Measurements from ENCODE around the gene PRL. TPM values are rescaled to one million over a fixed set of nuclear protein-coding genes. Genes with fewer than 3 reads are reported as not detected.
A peak's percentile ranks its signal among the peaks of the same experiment; 100 is the strongest.

PRL gene
- total RNA-seq, 1 experiment from 2014 or later: not detected

DNA sequence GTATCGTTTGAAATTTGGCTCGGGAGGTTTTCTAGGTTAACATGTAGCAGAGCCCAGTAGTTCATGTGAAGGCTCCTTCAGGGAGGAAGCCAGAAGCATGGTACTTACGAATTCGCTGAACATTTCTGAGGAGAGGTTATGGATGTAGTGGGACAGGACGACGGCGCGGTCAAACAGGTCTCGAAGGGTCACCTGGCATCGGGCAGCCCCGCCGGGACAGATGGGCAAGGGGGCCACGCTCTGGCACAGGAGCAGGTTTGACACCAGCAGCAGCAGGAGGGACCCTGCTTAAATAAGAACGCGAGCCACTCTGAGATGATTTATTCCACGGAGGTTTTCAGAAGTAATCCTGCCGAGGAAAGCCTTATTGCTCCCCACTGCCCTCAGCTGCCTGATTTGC, 2.5 kb downstream of the PRL start:
- DNase-seq (ENCODE audit: low spot score): no peak

DNA sequence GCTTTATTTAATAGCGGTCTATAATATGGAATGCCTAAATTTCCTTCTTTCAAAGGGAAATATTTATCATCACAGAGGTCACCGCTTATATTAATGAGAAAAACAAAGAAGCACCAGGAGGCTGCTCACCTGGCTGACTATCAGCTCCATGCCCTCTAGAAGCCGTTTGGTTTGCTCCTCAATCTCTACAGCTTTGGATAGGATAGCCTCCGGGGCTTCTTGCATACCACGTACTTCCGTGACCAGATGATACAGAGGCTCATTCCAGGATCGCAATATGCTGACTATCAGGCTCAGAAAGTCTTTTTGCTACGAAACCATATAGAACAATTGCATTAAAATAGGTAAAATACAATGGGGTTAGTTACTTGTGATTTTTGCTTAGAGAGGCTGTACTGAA, 6.8 kb downstream of the PRL start:
- no peak for DNase-seq (ENCODE audit: low spot score)

DNA sequence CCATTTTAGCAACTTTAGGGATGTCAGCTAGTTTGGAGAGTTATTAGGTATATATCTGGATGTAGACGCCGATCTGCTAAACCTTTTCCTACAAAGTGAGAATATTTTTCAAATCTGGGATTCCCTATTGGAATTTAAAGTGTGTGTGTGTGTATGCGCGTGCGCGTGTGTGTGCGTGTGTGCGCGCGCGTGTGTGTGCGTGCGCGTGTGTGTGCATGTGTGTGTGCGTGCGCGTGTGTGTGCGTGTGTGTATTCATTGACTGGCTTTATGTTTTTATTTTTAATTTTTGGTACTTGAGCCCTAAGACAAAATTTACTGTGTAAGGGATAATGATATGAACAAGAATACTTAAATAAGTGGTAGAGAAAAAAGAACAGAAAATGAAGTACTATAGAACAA, 8.1 kb downstream of the PRL start:
- DNase-seq (ENCODE audit: low spot score): no peak

DNA sequence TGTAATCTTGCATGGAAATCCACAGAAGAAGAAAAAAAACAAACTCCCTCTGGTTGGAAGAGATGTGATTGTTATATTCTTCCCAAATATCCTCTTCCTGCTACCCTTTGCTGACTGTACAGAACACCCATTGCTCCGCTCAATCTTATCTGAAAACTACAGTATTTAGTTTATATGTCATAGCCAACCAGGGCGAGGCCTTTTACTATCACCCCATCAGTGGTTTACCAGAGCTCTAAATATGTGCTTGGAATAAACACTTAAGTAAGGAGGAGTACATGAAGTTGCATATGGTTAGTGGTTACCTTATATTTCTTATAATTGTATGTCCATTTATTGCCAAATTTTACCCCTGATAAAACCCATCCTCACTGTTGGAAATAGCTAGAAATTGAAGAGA, 12.2 kb downstream of the PRL start:
- peak; percentile 30 for DNase-seq (ENCODE audit: low spot score)

DNA sequence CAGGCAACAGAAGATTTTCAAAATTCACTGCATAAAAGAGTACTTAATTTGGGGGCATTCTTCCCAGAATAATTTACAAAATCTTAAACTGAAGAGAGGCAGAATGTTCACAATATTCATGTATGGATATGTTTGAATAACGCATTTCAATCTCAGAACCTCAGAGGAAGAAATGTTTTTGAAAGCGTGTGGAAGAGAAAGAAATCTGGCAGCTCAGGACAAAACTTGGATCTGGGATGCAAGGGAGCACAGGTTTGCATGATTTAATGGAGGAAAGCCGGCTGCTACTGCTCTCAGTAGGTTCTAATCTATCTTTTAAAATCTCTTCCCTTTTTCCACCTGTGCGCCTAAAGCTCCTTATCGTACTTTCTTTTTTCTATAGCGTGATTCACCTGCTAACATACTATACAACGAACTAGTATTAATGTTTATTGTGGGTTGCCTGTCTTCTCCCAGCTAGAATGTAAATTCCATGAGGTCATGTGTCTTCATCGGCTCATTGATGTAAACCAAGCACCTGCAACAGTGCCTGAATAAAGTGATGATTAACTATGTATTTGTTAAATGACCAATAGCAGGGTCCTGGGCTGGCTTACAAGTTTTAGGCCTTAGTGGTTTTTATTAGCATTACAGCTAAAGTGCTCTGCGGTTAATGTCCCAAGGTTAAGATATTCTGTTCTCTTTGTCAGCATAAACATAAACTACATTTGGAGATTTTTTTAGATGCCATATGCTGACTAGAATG, 15.3 kb downstream of the PRL start:
- DNase-seq (ENCODE audit: low spot score): no peak

DNA sequence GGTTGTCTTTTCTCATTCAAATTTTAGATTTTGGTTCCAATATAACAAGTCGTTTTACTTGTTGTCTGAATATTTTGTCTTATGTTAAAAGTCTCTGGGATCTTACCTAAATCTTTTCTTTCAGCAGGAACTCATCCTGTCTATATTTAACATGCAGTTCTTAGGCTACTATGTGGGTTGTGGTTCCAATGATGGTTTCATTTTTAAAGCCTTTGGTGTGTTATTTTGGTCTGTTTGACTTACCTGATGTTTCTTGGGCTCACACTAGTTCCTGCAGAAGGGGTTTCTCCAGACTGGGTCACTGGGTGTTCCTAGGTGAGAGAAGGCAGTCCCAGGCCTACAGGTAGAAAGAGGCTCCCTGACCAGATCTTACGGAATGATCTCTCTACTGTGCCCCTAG, 17.4 kb downstream of the PRL start:
- DNase-seq (ENCODE audit: low spot score): no peak

DNA sequence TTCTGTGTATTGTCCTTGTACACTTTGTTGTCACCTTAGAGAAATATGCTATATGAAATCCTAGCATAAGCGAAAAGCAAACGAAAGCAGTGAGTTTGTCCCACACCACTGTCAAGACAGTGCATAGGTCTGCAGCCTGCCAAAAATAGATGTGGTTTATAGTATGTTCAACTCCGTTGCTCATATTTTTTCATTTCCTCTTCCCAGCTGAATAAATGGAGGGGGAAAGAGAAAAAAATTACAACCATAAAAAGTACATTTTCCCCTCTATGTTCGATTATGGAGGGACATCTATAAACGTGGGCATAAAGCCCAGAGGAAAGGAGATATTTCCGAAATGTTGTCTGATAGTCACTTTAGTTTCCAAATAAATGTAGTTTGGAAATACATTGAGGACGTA, 25.8 kb downstream of the PRL start:
- DNase-seq (ENCODE audit: low spot score): no peak

DNA sequence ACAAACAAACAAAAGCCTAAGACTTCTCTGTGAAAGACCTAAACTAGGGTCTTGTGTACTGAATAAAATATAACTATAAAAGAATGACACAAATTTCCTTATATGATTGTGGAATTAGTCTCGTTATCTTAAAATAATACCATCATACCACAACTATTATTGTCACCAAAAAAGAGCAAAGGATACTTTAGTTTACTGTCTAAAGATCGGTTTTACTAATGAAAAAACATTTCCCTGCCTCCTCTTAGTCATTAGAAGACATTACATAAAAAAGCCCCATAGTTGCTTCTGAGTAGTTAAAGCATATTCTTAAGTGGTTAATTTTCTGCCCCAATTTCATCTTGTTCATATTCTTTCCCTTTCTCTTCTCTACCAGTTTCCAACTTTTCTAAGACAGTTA, 33.1 kb downstream of the PRL start:
- no peak for DNase-seq (ENCODE audit: low spot score)

DNA sequence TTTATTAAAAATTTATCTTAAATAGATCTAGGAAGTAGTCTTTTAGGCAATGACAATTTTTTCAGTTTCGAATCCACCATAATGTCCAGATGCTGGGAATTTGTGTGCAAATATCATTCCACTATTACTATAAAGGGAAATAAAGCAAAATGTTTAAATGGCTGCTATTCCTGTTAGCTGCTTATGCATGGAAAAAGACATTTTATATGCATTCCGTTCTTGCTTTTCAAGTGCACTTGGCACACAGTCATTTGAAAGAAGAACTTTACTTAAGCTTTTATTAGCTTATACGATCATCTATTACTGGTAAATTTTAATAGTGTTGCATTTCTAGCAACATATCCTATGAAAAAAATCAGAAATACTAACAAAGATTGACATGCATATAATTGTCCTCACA, 42.0 kb downstream of the PRL start:
- no peak for DNase-seq (ENCODE audit: low spot score)

DNA sequence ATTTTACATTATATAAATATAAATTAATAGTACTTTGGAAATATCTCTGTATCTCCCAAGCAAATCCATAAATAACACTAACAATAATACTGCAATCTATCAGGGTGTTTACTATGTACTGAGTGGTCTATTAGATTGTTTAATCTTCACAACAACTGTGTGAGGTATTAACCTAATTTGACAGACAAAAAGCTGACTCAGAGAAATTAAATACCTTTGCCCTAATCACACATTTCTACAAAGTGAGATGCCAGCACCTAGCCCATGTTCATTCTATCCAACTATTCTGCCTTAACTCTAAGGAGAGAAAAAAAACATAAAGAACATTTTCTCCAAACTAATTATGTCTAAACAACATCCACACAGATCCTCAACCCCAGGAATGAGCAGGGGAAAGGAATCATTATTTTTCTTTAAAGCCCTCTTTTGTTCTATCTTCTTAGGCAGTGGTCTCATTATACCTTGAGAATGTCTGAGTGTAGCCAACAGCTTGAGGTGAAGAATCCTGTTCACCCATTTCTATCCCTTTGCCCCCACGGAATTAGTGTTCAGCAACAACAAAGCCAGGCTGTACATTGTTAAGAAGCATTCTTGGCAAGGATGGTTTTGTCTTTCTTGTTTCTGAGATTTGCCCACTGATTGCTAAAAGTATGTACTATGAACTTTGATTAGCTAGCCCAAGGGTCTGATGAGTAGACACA, 42.7 kb downstream of the PRL start:
- no peak for DNase-seq (ENCODE audit: low spot score)

DNA sequence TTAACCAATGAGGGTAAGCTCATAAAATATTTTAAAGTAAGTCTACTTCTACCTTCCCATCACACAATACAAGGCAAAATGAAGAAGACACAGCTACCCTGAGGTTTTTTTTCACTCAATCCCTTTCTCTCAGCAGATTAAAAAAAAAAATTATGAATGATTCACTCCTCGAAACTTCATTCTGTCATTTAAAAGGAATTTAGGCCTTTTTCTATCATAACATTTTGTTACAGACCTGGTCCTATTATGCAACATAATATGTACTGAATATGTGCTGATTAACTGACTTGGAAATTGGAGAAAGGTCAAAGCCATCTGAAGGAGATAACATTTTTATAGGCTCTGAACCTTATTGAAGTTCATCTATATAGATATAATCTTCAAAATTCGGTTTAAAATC, 45.5 kb downstream of the PRL start:
- DNase-seq (ENCODE audit: low spot score): no peak

DNA sequence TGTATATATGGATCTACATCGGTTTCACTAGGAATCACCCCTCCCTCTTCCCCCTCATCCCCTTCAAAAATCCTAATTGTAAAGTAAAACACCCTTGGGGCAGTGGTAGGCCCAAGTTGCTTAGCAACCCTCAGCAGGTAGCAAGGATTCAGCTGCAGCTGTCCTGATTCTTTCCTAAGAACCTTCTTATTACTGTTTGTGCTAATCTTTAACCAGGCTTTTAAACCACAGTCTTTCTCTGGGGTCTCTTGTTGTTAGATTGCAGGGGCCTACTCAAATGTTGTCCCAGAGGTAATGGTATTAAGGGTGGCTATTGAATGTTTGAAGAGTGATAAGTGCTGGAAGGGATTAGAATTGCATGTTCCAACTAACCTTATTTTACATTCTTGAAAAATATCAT, 46.4 kb downstream of the PRL start:
- DNase-seq (ENCODE audit: low spot score): no peak

DNA sequence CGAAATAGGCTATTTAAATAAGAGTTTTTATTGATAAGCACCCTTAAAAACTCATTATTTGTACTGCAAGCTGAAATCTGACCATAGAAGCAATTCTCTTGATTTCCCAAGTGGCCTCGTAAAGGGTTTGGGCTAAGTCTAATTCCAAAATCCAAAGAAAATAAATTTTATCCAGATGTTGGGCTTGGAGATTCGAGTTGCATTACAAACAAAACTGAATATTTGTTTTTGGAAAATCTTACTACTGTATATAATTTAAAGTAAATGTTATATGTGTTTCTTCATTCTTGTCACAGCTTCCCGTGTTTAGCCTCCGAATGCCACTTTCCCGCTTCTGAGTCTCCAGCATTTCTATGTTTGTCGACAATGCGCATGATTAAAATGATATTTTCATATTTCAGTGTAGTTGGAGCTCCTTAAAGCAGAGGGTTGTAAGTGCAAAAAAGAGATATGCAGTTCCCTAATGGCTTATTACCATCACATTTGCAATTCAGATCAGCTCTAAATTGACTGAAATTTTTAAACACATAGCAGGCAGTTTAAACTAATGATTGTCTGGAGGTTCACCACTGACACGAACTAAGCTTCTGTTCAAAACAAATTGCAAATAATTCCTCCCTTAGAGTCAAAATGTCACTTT, 47.0 kb downstream of the PRL start:
- DNase-seq (ENCODE audit: low spot score): no peak

DNA sequence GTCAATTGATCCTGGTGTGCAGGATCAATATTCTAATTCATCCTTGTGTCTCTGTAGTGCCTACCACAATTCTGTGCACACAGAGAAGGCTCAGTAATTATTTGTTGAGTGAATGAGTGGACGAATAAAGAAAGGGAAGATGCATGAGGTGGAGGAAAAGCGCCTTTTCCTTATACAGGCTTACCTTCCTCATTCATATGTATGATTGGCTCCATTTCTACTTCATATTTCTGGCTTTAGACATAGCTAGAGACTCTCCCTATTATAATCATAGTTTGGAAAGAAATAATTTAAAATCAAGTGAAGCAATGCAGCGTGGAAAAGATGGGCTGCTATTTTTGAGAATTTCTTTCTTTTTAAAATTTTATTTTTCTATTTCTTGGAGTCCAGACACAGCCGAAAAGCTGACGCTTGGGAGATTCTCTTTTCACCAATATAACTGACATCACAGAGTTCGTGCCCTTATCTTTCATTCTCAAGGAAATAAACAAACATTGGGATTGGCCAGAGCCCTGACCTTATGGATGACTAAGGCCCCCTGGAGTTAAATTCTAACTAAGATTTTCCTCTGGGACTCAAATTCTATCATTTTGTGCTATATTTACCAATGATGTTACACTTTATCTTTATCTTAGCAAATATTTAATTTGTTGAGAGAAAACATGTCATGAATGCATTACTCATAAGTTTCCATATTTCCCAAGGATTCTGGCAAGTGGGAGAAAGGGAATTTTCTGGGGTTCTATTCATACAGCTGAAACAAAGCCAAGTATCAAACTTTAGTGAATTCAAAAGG, 48.1 kb downstream of the PRL start:
- peak; percentile 21 for DNase-seq (ENCODE audit: low spot score)

DNA sequence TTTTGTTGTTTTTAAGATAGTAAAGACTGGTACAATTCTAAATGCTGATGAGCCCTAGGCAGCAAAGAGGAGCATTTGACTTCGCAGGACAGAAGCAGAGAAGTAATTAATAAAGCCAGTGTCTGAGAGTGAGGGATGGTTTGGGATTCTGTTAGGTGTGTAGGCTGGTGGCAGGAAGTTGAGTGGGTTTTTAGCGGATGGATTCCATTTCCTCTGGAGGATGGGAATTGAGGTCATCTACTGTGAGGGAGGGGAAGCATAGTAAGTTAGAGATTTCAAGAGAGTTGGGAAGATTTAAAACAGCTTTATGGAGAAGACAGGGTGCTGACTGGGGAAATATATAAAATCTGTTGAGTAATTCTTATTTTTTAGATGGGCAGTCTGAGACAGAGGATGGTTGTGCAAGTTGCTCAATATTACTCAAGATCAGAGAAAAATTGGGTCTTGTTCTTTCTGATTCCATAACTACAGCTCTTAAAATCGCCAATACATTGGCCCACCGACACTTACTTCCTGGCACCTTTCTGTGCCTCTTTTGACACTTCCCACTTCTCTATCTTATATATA, 48.8 kb downstream of the PRL start:
- no peak for DNase-seq (ENCODE audit: low spot score)

DNA sequence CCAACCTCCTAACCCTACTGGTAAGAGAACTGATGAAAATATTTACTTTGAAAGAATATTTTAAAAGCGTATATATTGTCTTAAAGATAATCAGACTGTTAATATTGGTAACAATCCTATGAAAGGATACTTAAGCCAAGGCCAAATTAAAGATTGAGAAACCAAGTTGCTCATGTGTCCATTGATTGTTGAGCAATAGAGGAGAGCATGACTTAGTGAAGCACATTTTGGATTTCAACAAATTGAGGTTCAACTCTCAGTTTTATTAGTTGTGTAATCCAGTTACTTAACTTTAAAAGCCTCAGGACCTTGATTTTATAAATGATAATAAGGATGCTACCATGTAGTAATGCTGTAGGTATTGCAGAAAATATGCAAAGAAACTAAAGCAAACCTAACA, 56.8 kb downstream of the PRL start:
- DNase-seq (ENCODE audit: low spot score): no peak

DNA sequence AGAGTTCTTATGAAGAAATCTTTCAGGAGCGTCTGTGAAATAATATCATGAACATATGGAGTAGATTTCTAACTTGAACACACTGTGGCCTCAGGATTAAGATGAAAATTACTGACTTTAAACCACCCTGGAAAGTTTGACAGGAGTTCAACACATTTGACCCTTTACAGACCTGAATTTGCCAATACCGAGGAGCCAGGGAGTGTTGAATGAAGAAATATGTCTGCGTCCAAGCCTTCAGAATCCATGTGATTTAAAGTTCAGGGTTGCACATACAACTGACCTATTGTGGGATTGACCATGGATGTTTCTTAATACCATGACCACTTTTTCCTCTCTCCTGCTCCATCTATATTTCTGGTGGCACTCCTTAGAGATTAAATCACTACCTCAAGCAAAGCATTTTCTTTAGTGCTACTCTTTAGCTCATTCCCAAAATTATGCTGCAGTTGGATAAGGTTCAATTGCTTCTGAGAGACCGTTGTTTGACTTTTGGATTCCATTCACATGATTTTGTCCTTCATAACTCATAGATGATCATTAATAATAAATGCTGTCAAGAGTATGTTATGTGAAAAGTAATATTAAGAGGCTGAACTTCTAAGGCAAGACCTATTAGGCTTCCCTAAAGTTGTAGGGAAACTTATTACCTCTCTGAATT, 57.4 kb downstream of the PRL start:
- no peak for DNase-seq (ENCODE audit: low spot score)

DNA sequence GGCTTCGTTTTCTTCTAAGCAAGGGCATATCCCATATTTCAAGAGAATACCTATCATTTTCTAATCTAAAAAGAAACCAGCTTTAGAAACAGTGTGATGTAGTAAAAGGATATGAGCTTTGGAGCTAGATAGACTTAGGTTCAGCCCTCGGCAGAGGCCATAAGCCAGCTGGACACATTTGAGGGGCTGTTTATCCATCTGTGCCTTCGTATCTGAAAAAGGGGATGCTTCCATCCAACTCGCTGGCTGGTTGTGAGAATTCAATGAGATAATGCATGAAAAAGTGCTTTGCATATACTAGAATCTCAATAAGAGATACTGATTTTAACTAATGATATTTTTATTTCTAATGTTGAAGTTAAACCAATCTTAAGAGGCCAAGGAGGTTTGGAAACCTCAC, 58.0 kb downstream of the PRL start:
- DNase-seq (ENCODE audit: low spot score): no peak

DNA sequence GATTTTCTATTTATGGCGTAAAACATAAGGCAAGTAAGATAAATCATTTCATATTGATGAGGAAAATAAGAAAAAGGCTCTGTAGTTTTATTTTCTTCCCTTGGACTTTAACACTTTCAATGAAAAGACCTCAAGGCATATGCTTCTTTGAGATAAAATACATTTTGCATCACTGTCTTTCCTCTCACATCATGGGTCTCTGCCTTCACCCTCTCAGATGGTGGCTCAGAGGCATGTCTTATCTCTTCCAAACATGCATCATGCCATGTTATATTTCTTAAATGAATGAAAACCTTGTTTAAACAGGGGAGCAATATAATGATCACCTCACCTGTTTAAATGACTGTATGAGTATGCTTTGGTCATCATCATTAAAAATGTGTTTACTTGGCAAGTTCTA, 59.3 kb downstream of the PRL start:
- DNase-seq (ENCODE audit: low spot score): no peak

Measured in H4 (cell line).